Epithelial cell of esophagus (primary cell): Measurements from ENCODE around the gene SOHLH1.
"Not testable (repeated sequence)": the region's sequence is repeated elsewhere in the genome, so short reads cannot be mapped to it uniquely, and the experiment has no call there.

Experiments used
- DNase-seq: peaks from one replicate; pipeline ENCODE4 v3.0.0; 2010; ENCODE audit warnings: low read depth
- H3K4me3 ChIP-seq: 2 replicates; pipeline ENCODE4 v1.5.1; 2011; ENCODE audit warnings: mild to moderate bottlenecking, low read length, control low read depth
- TF ChIP-seq, protein P1 (sequence below): IDR thresholded peaks from 2 replicates; pipeline ENCODE4 v1.5.1; 2011; ENCODE audit warnings: low read depth, mild to moderate bottlenecking, low read length, control low read depth, inconsistent platforms; ENCODE audit not compliant: insufficient read depth; ENCODE audit errors: missing control alignments

The SOHLH1 gene

DNA sequence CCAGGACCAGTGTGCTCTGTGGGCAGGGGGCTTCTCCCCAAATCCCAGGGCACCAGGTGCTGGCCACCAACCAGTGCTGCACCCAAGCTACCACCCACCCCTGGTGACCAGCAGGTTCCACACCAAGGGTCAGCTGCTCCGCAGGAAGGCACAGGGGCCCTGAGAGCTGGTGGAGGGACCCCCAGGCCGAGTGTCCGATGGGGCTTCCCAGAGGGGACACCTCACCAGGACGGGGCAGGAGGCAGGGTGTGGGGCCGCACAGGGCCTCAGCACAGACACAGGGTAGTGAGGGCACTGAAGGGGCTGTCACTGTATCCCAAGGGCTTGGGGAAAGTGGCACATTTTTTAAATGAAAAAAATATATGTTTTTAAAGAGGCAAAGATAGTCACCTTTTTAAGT is 18.1 kb downstream of the SOHLH1 start:
- no peak for DNase-seq
- TF ChIP-seq, protein P1, sequence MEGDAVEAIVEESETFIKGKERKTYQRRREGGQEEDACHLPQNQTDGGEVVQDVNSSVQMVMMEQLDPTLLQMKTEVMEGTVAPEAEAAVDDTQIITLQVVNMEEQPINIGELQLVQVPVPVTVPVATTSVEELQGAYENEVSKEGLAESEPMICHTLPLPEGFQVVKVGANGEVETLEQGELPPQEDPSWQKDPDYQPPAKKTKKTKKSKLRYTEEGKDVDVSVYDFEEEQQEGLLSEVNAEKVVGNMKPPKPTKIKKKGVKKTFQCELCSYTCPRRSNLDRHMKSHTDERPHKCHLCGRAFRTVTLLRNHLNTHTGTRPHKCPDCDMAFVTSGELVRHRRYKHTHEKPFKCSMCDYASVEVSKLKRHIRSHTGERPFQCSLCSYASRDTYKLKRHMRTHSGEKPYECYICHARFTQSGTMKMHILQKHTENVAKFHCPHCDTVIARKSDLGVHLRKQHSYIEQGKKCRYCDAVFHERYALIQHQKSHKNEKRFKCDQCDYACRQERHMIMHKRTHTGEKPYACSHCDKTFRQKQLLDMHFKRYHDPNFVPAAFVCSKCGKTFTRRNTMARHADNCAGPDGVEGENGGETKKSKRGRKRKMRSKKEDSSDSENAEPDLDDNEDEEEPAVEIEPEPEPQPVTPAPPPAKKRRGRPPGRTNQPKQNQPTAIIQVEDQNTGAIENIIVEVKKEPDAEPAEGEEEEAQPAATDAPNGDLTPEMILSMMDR: no peak
- no peak overlapping the region for H3K4me3 ChIP-seq

DNA sequence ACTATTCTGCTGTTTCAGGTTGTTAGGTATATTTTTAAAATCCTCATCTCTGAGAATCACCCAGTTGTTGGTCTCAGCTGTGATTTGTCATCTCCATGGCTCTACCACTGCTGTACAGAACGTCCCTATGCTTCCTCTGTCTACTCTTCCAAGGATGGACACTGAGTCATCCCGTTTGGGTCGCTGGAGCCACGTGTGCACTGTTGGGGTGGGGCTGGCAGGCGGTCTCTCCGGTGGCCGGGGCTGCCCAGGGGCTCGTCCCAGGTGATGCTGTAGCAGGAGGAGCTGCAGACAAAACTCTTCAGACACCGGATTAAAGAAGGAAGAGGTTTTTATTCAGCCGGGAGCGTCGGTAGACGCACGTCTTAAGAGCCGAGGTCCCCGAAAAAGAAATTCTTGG is 19.2 kb downstream of the SOHLH1 start:
- TF ChIP-seq, protein P1: no peak

GRCh38 chr9:135678236-135679017 is 20.9 kb downstream of the SOHLH1 start:
- H3K4me3 ChIP-seq: no peak overlapping the region
- TF ChIP-seq, protein P1: no peak
- no peak for DNase-seq

More for the DNA sequence above, 19.2 kb downstream of the SOHLH1 start:
- no peak overlapping the region for H3K4me3 ChIP-seq
- no peak for DNase-seq

DNA sequence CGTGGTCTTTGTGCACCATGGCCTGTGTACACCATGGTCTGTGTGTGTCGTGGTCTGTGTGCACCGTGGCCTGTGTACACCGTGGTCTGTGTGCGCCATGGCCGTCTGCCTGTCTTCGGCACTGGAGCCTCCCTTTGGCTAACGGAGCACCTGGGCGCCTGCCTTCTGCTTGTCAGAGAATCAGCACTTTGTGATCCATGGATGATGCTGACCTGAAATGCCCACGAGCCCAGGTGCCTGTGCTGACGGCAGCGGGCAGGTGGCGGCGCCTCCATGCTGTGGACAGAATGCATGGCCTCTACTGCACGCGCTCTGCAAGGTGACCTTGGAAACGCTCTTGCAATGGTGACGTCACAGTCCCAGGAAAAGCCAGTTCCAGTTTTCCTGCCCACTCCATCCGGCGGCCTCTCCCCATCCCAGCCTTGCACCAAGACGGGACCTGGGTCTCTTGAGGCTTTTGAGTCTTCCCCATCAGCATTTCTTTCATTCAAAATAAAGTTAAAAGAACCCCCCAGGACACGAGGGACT is 21.6 kb downstream of the SOHLH1 start:
- DNase-seq: no peak
- TF ChIP-seq, protein P1: no peak
- no peak overlapping the region for H3K4me3 ChIP-seq

GRCh38 chr9:135676891-135677290 is 22.4 kb downstream of the SOHLH1 start:
- DNase-seq: no peak
- no peak overlapping the region for H3K4me3 ChIP-seq
- TF ChIP-seq, protein P1: no peak

GRCh38 chr9:135674977-135675376 is 24.3 kb downstream of the SOHLH1 start:
- no peak overlapping the region for H3K4me3 ChIP-seq
- TF ChIP-seq, protein P1: no peak

GRCh38 chr9:135673941-135674340 is 25.3 kb downstream of the SOHLH1 start:
- no peak for DNase-seq
- TF ChIP-seq, protein P1: no peak

More at GRCh38 chr9:135674977-135675376, 24.3 kb downstream of the SOHLH1 start:
- no peak for DNase-seq

GRCh38 chr9:135672786-135673185 is 26.5 kb downstream of the SOHLH1 start:
- not testable (repeated sequence) for H3K4me3 ChIP-seq, DNase-seq

More at GRCh38 chr9:135673941-135674340, 25.3 kb downstream of the SOHLH1 start:
- H3K4me3 ChIP-seq: no peak overlapping the region
